LNCAP (cell line): Measurements from ENCODE around the gene GSN.

ENCODE experiments used
- CTCF ChIP-seq: fragments of 450-650 bp; IDR thresholded peaks from 2 replicates; pipeline ENCODE4 v1.5.1; 2017; ENCODE audit warnings: mild to moderate bottlenecking

GSN gene

GRCh38 chr9:121350993-121351561 is 83.1 kb downstream of the GSN start:
- TF ChIP-seq CTCF = no peak

GRCh38 chr9:121353241-121354061 is 85.5 kb downstream of the GSN start:
- TF ChIP-seq CTCF = no peak

GRCh38 chr9:121354141-121354540 is 86.2 kb downstream of the GSN start:
- no peak for TF ChIP-seq CTCF

- no peak for TF ChIP-seq CTCF
Measured at GRCh38 chr9:121354762-121355161, 86.8 kb downstream of the GSN start.

- TF ChIP-seq CTCF = no peak
Measured at GRCh38 chr9:121357011-121357410, 89.0 kb downstream of the GSN start.

GRCh38 chr9:121358751-121359150 is 90.8 kb downstream of the GSN start:
- no peak for TF ChIP-seq CTCF

GRCh38 chr9:121359351-121360294 is 91.7 kb downstream of the GSN start:
- TF ChIP-seq CTCF = no peak
